Hepatocyte (in vitro differentiated cells): ENCODE results near the gene PHLPP1. TPM values are rescaled to one million over a fixed set of nuclear protein-coding genes. Genes with fewer than 3 reads are reported as not detected.

Experiments
- DNase-seq: peaks from one replicate; pipeline ENCODE4 v3.0.0-alpha.2; 2016; ENCODE audit warnings: low spot score
- H2AFZ ChIP-seq: fragments of 200-600 bp; sonication (generic); 2 replicates; pipeline ENCODE4 v1.6.0; 2016; ENCODE audit warnings: antibody characterized with exemption, mild to moderate bottlenecking
- H3K27ac ChIP-seq: fragments of 200-600 bp; sonication (generic); 2 replicates; pipeline ENCODE4 v1.5.1; 2016; ENCODE audit warnings: mild to moderate bottlenecking
- H3K27me3 ChIP-seq: fragments of 200-600 bp; sonication (generic); 2 replicates; pipeline ENCODE4 v1.6.1; 2016
- H3K36me3 ChIP-seq: fragments of 200-600 bp; sonication (generic); replicated peaks from 2 replicates; pipeline ENCODE4 v1.5.1; 2016; ENCODE audit warnings: low read depth; ENCODE audit not compliant: insufficient read depth
- H3K4me1 ChIP-seq: fragments of 200-600 bp; sonication (generic); 2 replicates; pipeline ENCODE4 v1.5.1; 2016; ENCODE audit warnings: mild to moderate bottlenecking, moderate library complexity; ENCODE audit not compliant: insufficient read depth
- H3K4me2 ChIP-seq: fragments of 200-600 bp; sonication (generic); 2 replicates; pipeline ENCODE4 v1.6.0; 2016
- H3K4me3 ChIP-seq: fragments of 200-600 bp; sonication (generic); 2 replicates; pipeline ENCODE4 v1.5.1; 2016; ENCODE audit warnings: mild to moderate bottlenecking
- H3K79me2 ChIP-seq: fragments of 200-600 bp; sonication (generic); 2 replicates; pipeline ENCODE4 v1.6.0; 2017; ENCODE audit warnings: mild to moderate bottlenecking
- H3K9me2 ChIP-seq: fragments of 200-600 bp; sonication (generic); replicated peaks from 2 replicates; pipeline ENCODE4 v1.6.0; 2017; ENCODE audit warnings: mild to moderate bottlenecking; ENCODE audit not compliant: insufficient read depth
- H3K9me3 ChIP-seq: fragments of 200-600 bp; sonication (generic); 2 replicates; pipeline ENCODE4 v1.5.1; 2016; ENCODE audit warnings: low read depth, mild to moderate bottlenecking
- H4K20me1 ChIP-seq: fragments of 200-600 bp; sonication (generic); 2 replicates; pipeline ENCODE4 v1.6.0; 2016; ENCODE audit warnings: mild to moderate bottlenecking; ENCODE audit not compliant: insufficient read depth, poor library complexity, severe bottlenecking
- CTCF ChIP-seq: fragments of 200-600 bp; sonication (generic); IDR thresholded peaks from 2 replicates; pipeline ENCODE4 v1.5.1; 2016; ENCODE audit warnings: antibody characterized with exemption, mild to moderate bottlenecking; ENCODE audit not compliant: poor library complexity
- EZH2 ChIP-seq: fragments of 200-600 bp; sonication (generic); IDR thresholded peaks from 2 replicates; pipeline ENCODE4 v1.6.1; 2016; ENCODE audit warnings: antibody characterized with exemption, mild to moderate bottlenecking, borderline replicate concordance
- EZH2phosphoT487 ChIP-seq: fragments of 200-600 bp; sonication (generic); IDR thresholded peaks from one replicate; pipeline ENCODE4 v1.6.1; 2018; ENCODE audit warnings: antibody characterized with exemption, mild to moderate bottlenecking, low read depth, moderate library complexity; ENCODE audit not compliant: unreplicated experiment, severe bottlenecking
- WGBS: methylation state at CpG from one replicate; pipeline ENCODE4 v1.1.6; 2016; ENCODE audit warnings: low lambda C conversion rate; ENCODE audit errors: missing lambda C conversion rate; 5-methylcytosine and 5-hydroxymethylcytosine counted together
- polyA plus RNA-seq: library from polyadenylated mRNA; unstranded; fragments of >200 nt; fragmentation: Nextera tagmentation; extraction: Ambion mirVana; gene quantifications from 2 replicates; pipeline ENCODE4 v1.2.1, GENCODE V29; 2016
- total RNA-seq: library from RNA; depleted of rRNA; stranded (reverse); fragments of >200 nt; gene quantifications from 2 replicates; pipeline ENCODE4 v1.2.3, GENCODE V29; 2014

PHLPP1 gene
- total and polyA plus RNA-seq, 2 experiments from 2014 or later, result 7.3 to 14.3 TPM

DNA sequence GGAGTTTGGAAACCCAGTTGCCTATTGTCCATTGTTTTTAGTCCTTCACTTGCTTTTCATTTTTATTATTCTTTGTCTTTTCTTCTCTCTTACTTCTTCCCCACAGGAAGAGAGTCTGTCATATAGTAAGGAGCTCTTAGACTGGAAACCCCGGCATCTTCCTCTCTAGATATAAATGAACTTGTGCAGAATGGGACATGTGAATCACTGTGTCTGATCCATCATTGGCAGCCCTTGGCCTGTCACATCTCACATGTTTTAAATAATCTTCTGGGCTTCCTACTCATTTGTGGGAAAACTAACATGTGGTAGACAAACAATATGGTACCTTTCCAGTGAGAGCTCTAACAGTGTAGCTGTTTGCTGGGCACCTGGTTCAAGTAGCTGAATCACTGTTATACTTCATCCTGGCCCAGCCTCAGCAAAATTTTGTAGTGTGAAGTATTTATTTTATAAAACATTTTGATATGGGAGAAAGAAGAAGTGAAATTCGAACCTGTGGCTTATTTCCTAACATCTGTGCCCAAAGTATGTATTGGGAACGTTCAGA, 112.8 kb downstream of the PHLPP1 start:
- no peaks in the 10 kb centered on the region for H4K20me1 ChIP-seq
- H3K79me2 ChIP-seq, result peaks cover 32% of the 10 kb centered on the region

GRCh38 chr18:62828852-62829251, 113.5 kb downstream of the PHLPP1 start:
- Histone ChIP-seq H3K9me3 (no peaks in the 10 kb centered on the region), H2AFZ (no peak overlapping the region), H3K4me3 (no peak overlapping the region), H4K20me1 (no peaks in the 10 kb centered on the region), H3K9me2 (no peaks in the 10 kb centered on the region), H3K36me3 (no peaks in the 10 kb centered on the region), H3K27me3 (no peaks in the 10 kb centered on the region), H3K79me2 (peaks cover 34% of the 10 kb centered on the region), H3K27ac (no peak overlapping the region), H3K4me2 (no peak overlapping the region), H3K4me1 (no peaks in the 10 kb centered on the region)
- DNase-seq, result no peak
- 83% methylated on average over 1 of the region's 1 CpG for whole genome bisulfite sequencing
- TF ChIP-seq CTCF (no peak), EZH2phosphoT487 (no peak), EZH2 (no peak)

More for the DNA sequence above, 112.8 kb downstream of the PHLPP1 start:
- DNase-seq, result no peak
- TF ChIP-seq CTCF, result no peak
- TF ChIP-seq EZH2, result no peak
- TF ChIP-seq EZH2phosphoT487, result no peak
- no peaks in the 10 kb centered on the region for H3K4me1 ChIP-seq
- H3K27me3 ChIP-seq, result no peaks in the 10 kb centered on the region
- H3K27ac ChIP-seq, result no peak overlapping the region
- no peak overlapping the region for H3K4me3 ChIP-seq
- H3K9me3 ChIP-seq, result no peaks in the 10 kb centered on the region
- no peaks in the 10 kb centered on the region for H3K9me2 ChIP-seq
- no peak overlapping the region for H2AFZ ChIP-seq
- WGBS, result 96% methylated on average over 3 of the region's 3 CpGs
- no peak overlapping the region for H3K4me2 ChIP-seq
- no peaks in the 10 kb centered on the region for H3K36me3 ChIP-seq

- H4K20me1 ChIP-seq, result no peaks in the 10 kb centered on the region
- H3K27me3 ChIP-seq, result no peaks in the 10 kb centered on the region
- no peaks in the 10 kb centered on the region for H3K9me3 ChIP-seq
- no peaks in the 10 kb centered on the region for H3K9me2 ChIP-seq
- no peak overlapping the region for H3K27ac ChIP-seq
- no peak overlapping the region for H2AFZ ChIP-seq
- no peak for TF ChIP-seq CTCF
- no peak for TF ChIP-seq EZH2phosphoT487
- TF ChIP-seq EZH2, result no peak
- no peaks in the 10 kb centered on the region for H3K36me3 ChIP-seq
- H3K4me3 ChIP-seq, result no peak overlapping the region
- DNase-seq, result no peak
- WGBS, result 88% methylated on average over 7 of the region's 7 CpGs
- H3K4me2 ChIP-seq, result no peak overlapping the region
- H3K4me1 ChIP-seq, result no peaks in the 10 kb centered on the region
- H3K79me2 ChIP-seq, result peaks cover 31% of the 10 kb centered on the region
Measured at GRCh38 chr18:62829936-62830335, 114.6 kb downstream of the PHLPP1 start.

DNA sequence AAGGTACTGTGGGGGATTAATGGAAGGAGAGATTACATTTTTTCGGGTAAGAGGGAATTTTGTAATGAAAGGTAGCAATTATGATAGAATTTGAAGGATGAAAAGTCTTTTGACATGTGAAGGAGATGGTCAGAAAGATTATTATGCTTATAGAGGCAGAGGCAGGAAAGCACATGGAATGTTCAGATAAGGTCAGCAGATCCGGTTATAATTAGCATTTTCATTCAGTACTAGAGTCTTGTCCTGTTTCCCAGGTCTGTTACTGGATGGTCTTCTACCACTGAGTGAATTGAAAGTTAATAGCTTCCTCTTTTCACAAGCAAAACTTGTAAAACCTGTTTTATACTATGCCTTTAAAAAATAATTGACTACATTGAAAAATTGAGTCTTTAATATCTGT, 116.9 kb downstream of the PHLPP1 start:
- Histone ChIP-seq H3K27ac (no peak overlapping the region), H2AFZ (no peak overlapping the region), H3K36me3 (no peaks in the 10 kb centered on the region), H3K9me3 (no peaks in the 10 kb centered on the region), H3K4me1 (no peaks in the 10 kb centered on the region), H4K20me1 (no peaks in the 10 kb centered on the region), H3K27me3 (no peaks in the 10 kb centered on the region), H3K4me3 (no peak overlapping the region), H3K9me2 (no peaks in the 10 kb centered on the region), H3K79me2 (peaks cover 35% of the 10 kb centered on the region), H3K4me2 (no peak overlapping the region)
- 54% methylated on average over 2 of the region's 2 CpGs for WGBS
- no peak for TF ChIP-seq EZH2phosphoT487
- no peak for TF ChIP-seq EZH2
- no peak for TF ChIP-seq CTCF
- DNase-seq, result no peak
